GM12801 (cell line): ENCODE data around the gene PRSS38.

Experiments
- CTCF ChIP-seq: IDR thresholded peaks from one replicate; pipeline ENCODE4 v1.5.1; 2011; ENCODE audit warnings: control low read depth; ENCODE audit not compliant: insufficient read length; ENCODE audit errors: extremely low read depth

Gene PRSS38

GRCh38 chr1:227889863-227890405 is 74.5 kb downstream of the PRSS38 start:
- TF ChIP-seq CTCF = no peak

GRCh38 chr1:227890451-227891222 is 75.2 kb downstream of the PRSS38 start:
- no peak for TF ChIP-seq CTCF

GRCh38 chr1:227891223-227891954 is 75.9 kb downstream of the PRSS38 start:
- no peak for TF ChIP-seq CTCF

- TF ChIP-seq CTCF = no peak
Measured at GRCh38 chr1:227891955-227892488, 76.5 kb downstream of the PRSS38 start.

- no peak for TF ChIP-seq CTCF
Measured at GRCh38 chr1:227892489-227893299, 77.2 kb downstream of the PRSS38 start.

- no peak for TF ChIP-seq CTCF
Measured at GRCh38 chr1:227893300-227893948, 77.9 kb downstream of the PRSS38 start.
